Measurements from ENCODE around the gene PGAP3. TPM values are rescaled to one million over a fixed set of nuclear protein-coding genes. Genes with fewer than 3 reads are reported as not detected.
A peak's percentile ranks its signal among the peaks of the same experiment; 100 is the strongest.

Gene PGAP3
- total RNA-seq, 1 experiment from 2014 or later: 21.8 TPM

- ChIA-PET POLR2A (no interaction called here), CTCF (interaction anchor here (0.7 to 0.8 kb wide), 2 partner anchors 10 to 28 kb away, joined by 3 to 6 read pairs; no protein-coding TSS in a partner anchor)
- TF ChIP-seq CTCF (IDR thresholded peaks at IDR 0.05): no peak
- TF ChIP-seq REST (IDR thresholded peaks at IDR 0.05; ENCODE audit: insufficient read depth in 1 of 2, low read depth in 2 of 2, low read length in 1 of 2): no peak
- TF ChIP-seq TCF7L2 (IDR thresholded peaks at IDR 0.05; ENCODE audit: low read depth, low read length): no peak
- no peak for TF ChIP-seq POLR2AphosphoS5 (IDR thresholded peaks at IDR 0.05; ENCODE audit: low read depth, low read length)
- no peak for TF ChIP-seq SIN3A (IDR thresholded peaks at IDR 0.05; ENCODE audit: borderline replicate concordance, insufficient read depth, low read depth, low read length)
- intact Hi-C loops (cut with micrococcal nuclease; ENCODE audit: unreplicated experiment): no loop called here
- BruUV-seq (replicated peaks): no TSS peak
- in situ Hi-C loops (cut with HindIII; ENCODE audit: low pct_unique_long_range_greater_than_20kb, low sequenced_read_pairs): no loop called here
- ATAC-seq: no peak
- Histone ChIP-seq H3K4me1 (ENCODE audit: control insufficient read depth, insufficient read depth, low read length) (peaks cover 5% of the 10 kb centered on the region), H3K9me3 (ENCODE audit: control insufficient read depth, insufficient read depth, low read depth, low read length) (no peaks in the 10 kb centered on the region), H3K27me3 (ENCODE audit: control insufficient read depth, insufficient read depth, low read length) (no peaks in the 10 kb centered on the region), H3K4me3 (ENCODE audit: low read depth in 2 of 2, low read length in 2 of 2) (no peak overlapping the region), H3K36me3 (ENCODE audit: control insufficient read depth, insufficient read depth, low read length) (no peaks in the 10 kb centered on the region), H3K27ac (ENCODE audit: low read length) (no peak overlapping the region)
- DNase-seq (ENCODE audit: low read depth, low spot score): no peak
Observed at GRCh38 chr17:39694593-39694992, 6.7 kb upstream of the PGAP3 start.

GRCh38 chr17:39688945-39689344 lies 1.1 kb upstream of the PGAP3 start:
- ATAC-seq (no peak), DNase-seq (ENCODE audit: low read depth, low spot score) (no peak)
- TF ChIP-seq SIN3A (IDR thresholded peaks at IDR 0.05; ENCODE audit: borderline replicate concordance, insufficient read depth, low read depth, low read length) (no peak), REST (IDR thresholded peaks at IDR 0.05; ENCODE audit: insufficient read depth in 1 of 2, low read depth in 2 of 2, low read length in 1 of 2) (no peak), POLR2AphosphoS5 (IDR thresholded peaks at IDR 0.05; ENCODE audit: low read depth, low read length) (no peak), CTCF (IDR thresholded peaks at IDR 0.05) (no peak), TCF7L2 (IDR thresholded peaks at IDR 0.05; ENCODE audit: low read depth, low read length) (no peak)
- Histone ChIP-seq H3K4me1 (ENCODE audit: control insufficient read depth, insufficient read depth, low read length) (0 out of 2 replicates have a peak, but pooled peaks cover 3% of the 10 kb centered on the region), H3K4me3 (ENCODE audit: low read depth in 2 of 2, low read length in 2 of 2) (peak overlapping the region in 1 of 2 experiments; percentile 78; a peak in 2 of 4 replicates), H3K36me3 (ENCODE audit: control insufficient read depth, insufficient read depth, low read length) (no peaks in the 10 kb centered on the region; the same call in 1 of the 2 replicates), H3K27ac (ENCODE audit: low read length) (no peak overlapping the region), H3K9me3 (ENCODE audit: control insufficient read depth, insufficient read depth, low read depth, low read length) (peaks cover 4% of the 10 kb centered on the region; the same call in 1 of the 2 replicates), H3K27me3 (ENCODE audit: control insufficient read depth, insufficient read depth, low read length) (no peaks in the 10 kb centered on the region)
- intact Hi-C loops (cut with micrococcal nuclease; ENCODE audit: unreplicated experiment) (no loop called here), in situ Hi-C loops (cut with HindIII; ENCODE audit: low pct_unique_long_range_greater_than_20kb, low sequenced_read_pairs) (no loop called here)
- ChIA-PET POLR2A (no interaction called here), CTCF (no interaction called here)
- BruUV-seq (replicated peaks): no TSS peak
